HUES48 (cell line): ENCODE data around the gene TSKU.
"Not testable (repeated sequence)": the region's sequence is repeated elsewhere in the genome, so short reads cannot be mapped to it uniquely, and the experiment has no call there.

Source experiments
- H3K27ac ChIP-seq: one replicate; pipeline ENCODE4 v1.7.0; 2013; ENCODE audit warnings: low read depth, low read length, inconsistent platforms
- H3K27me3 ChIP-seq: 2 replicates; pipeline ENCODE4 v1.6.1; 2013; ENCODE audit warnings: mild to moderate bottlenecking, low read length; ENCODE audit not compliant: control insufficient read depth, insufficient read depth
- H3K36me3 ChIP-seq: 2 replicates; pipeline ENCODE4 v1.6.1; 2013; ENCODE audit warnings: low read length; ENCODE audit not compliant: control insufficient read depth, insufficient read depth
- H3K4me1 ChIP-seq: 2 replicates; pipeline ENCODE4 v1.6.1; 2013; ENCODE audit warnings: mild to moderate bottlenecking, low read length; ENCODE audit not compliant: control insufficient read depth, insufficient read depth
- H3K4me3 ChIP-seq: 2 replicates; pipeline ENCODE4 v1.5.1; 2013; ENCODE audit warnings: mild to moderate bottlenecking, low read depth, low read length
- H3K9ac ChIP-seq: 2 replicates; pipeline ENCODE4 v1.6.1; 2013; ENCODE audit warnings: mild to moderate bottlenecking, low read depth, low read length, moderate library complexity
- H3K9me3 ChIP-seq: 2 replicates; pipeline ENCODE4 v1.6.1; 2013; ENCODE audit warnings: low read length; ENCODE audit not compliant: control insufficient read depth, insufficient read depth

Gene TSKU

DNA sequence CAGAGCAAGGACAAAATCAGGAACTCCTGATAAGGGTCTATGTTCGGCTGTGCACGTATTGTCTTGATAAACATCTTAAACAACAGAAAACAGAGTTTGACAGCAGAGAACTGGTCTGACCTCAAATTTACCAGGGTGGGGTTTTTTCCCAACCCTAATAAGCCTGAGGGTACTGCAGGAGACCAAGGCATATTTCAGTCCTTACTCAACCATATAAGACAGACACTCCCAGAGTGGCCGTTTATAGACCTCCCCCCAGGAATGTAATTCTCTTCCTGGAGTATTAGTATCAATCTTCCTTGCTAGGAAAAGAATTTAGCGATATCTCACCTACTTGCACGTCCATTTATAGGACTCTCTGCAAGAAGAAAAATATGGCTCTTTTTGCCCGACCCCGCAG, 32.5 kb downstream of the TSKU start:
- H3K4me3 ChIP-seq, H3K36me3 ChIP-seq, H3K9ac ChIP-seq, H3K27me3 ChIP-seq, H3K4me1 ChIP-seq, H3K27ac ChIP-seq: not testable (repeated sequence)
- H3K9me3 ChIP-seq = peaks cover 25% of the 10 kb centered on the region

DNA sequence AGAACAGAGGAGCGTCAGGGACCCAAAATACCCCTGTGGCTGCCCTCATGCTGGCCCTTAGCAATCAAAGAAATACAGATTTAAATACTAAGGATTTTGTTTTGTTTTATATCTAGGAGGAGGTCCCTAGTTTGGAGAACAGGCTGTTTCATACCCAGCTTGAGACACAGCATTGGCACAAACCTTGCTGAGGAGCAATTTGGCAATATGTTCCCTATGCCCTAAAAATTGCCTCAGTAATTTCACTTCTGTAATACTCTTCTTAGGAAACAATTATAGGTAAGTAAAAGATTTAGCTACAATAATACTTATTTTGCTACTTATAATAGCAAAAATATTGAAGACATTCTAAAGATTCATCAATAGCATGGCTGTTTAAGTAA, 37.0 kb downstream of the TSKU start:
- Histone ChIP-seq H3K4me1 (peaks cover 4% of the 10 kb centered on the region; the same call in 1 of the 2 replicates), H3K9ac (no peak overlapping the region), H3K36me3 (no peaks in the 10 kb centered on the region), H3K9me3 (peaks cover 12% of the 10 kb centered on the region), H3K27me3 (no peaks in the 10 kb centered on the region), H3K4me3 (no peak overlapping the region), H3K27ac (no peak overlapping the region)

DNA sequence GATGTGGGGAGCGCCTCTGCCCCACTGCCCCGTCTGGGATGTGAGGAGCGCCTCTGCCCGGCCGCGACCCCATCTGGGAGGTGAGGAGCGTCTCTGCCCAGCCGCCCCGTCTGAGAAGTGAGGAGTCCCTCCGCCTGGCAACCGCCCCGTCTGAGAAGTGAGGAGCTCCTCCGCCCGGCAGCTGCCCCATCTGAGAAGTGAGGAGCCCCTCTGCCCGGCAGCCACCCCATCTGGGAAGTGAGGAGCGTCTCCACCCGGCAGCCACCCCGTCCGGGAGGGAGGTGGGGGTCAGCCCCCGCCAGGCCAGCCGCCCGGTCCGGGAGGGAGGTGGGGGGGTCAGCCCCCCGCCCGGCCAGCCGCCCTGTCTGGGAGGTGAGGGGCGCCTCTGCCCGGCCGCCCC, 38.2 kb downstream of the TSKU start:
- H3K27ac ChIP-seq, H3K36me3 ChIP-seq, H3K4me1 ChIP-seq, H3K27me3 ChIP-seq, H3K4me3 ChIP-seq, H3K9ac ChIP-seq: not testable (repeated sequence)
- H3K9me3 ChIP-seq = peaks cover 12% of the 10 kb centered on the region

DNA sequence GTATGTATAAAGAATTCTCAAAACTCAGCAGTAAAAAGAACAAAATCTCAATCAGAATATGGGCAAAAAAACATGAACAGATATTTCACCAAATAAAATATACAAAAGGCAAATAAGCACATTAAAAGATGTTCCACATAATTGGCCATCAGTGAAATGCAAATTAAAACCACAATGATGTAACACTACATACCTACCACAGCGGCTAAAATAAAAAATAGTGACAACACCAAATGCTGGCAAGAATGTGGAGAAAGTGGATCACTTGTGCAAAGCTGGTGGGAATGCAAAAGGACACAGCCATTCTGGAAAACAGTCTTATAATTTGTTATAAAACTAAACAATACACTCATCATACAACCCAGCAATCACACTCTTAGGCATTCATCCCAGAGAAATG, 39.2 kb downstream of the TSKU start:
- no peak overlapping the region for H3K4me3 ChIP-seq
- no peaks in the 10 kb centered on the region for H3K36me3 ChIP-seq
- H3K9me3 ChIP-seq = peaks cover 2% of the 10 kb centered on the region
- no peak overlapping the region for H3K27ac ChIP-seq
- H3K27me3 ChIP-seq = no peaks in the 10 kb centered on the region
- H3K4me1 ChIP-seq = peaks cover 4% of the 10 kb centered on the region; the same call in 1 of the 2 replicates
- no peak overlapping the region for H3K9ac ChIP-seq

DNA sequence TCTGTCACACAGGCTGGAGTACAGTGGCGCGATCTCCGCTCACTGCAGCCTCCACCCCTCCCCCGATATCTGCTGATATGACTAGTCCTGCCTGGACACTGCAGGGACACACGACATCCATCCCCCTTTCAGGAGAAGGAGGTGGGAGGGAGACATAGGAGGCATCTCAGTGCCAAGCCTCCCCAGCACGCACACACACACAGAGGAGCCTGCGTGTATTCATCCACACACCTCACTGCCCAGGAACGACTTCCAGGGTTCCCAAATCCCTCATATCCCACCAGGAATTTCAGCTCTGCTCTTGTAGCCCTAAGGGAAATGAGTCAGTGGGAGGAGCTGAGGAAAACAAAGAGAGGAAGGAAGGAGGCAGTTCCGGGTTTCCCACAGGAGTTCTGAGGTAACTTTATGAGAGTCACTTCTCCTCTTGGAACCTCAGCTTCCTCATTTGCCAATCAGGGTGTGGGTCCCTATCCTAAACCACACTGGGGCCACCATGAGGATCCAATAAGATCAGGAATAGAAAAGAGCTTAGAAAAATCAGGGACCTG, 40.4 kb downstream of the TSKU start:
- no peaks in the 10 kb centered on the region; the same call in 1 of the 2 replicates for H3K9me3 ChIP-seq
- no peak overlapping the region for H3K4me3 ChIP-seq
- no peak overlapping the region for H3K9ac ChIP-seq
- peaks cover 4% of the 10 kb centered on the region; the same call in 1 of the 2 replicates for H3K4me1 ChIP-seq
- H3K36me3 ChIP-seq = no peaks in the 10 kb centered on the region
- no peaks in the 10 kb centered on the region for H3K27me3 ChIP-seq
- peak overlapping the region; percentile 36 for H3K27ac ChIP-seq

DNA sequence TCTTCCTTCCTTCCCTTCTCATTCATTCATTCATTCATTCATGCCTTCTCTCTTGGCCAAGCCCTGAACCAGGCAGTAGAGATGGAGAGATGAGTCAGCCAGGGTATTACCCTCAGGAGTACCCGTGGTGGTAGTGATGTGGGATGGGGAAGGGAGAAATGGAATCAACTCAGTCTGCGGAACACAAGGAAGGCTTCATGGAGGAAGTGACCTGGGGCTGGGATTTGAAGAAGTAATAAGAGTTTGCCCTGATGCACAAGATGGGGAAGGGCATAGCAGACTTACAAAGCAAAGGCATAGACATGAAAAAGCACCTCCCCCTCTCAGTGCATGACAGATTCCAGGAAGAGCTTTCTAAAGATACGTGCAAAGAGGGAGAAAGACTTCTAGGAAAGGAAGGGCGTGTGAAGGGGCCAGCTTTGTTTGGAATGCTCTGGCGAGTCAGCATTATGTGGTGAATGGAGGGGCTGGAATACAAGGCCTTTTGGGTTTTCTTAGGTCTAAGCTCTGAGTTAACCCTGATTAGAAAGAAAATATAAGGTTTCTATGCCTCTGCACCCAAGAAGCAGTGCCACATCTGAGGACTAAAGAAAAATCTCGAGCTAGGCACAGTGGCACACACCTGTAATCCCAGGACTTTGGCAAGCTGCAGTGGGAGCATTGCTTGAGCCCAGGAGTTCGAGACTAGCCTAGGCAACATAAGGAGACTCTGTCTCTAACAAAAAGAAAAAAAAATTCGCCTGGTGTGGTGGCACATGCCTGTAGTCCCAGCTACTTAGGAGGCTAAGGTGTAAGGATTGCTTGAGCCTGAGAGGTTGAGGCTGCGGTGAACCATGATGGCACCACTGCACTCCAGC, 41.2 kb downstream of the TSKU start:
- Histone ChIP-seq H3K9ac (no peak overlapping the region), H3K4me1 (peaks cover under 1% of the 10 kb centered on the region; the same call in 1 of the 2 replicates), H3K36me3 (no peaks in the 10 kb centered on the region), H3K4me3 (no peak overlapping the region), H3K27me3 (no peaks in the 10 kb centered on the region), H3K9me3 (no peaks in the 10 kb centered on the region; the same call in 1 of the 2 replicates), H3K27ac (peak overlapping the region; percentile 36)

DNA sequence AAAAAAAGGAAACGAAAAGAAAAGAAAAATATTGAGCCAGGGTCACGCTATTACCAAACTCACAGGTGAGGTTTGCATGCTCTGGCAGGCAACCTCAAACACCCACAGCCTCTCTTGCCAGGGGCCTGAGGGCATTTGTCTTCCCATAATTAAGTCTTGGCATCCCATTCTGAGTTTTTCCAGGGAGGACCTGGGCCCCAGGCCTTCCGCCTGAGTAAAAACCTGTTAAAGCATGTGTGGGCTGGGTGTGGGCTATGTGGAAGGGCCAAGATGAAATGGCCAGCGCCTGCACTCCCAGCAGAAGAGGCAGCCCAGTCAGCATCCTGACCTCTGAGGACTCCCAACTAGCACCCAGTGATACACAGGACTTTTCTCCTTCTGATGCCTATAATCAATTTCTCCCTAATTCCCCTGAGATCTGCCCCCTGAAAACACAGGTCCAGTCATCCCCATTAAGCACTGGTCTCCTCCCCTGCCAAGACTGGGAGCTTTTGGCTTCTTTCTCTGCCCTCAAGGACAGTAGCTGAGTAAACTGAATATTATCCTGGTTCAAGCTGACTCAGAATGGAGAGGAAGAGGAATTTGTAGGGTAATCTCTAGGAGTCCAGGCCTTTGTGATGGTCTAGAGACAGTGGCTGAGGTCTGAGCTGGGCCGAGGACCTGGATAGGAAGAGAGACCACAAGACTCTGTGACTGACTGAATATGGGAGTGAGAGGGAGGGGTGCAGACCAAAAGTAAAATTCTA, 42.0 kb downstream of the TSKU start:
- no peaks in the 10 kb centered on the region for H3K4me1 ChIP-seq
- no peaks in the 10 kb centered on the region for H3K27me3 ChIP-seq
- no peak overlapping the region for H3K27ac ChIP-seq
- no peaks in the 10 kb centered on the region; the same call in 1 of the 2 replicates for H3K9me3 ChIP-seq
- H3K36me3 ChIP-seq = no peaks in the 10 kb centered on the region
- H3K9ac ChIP-seq = no peak overlapping the region
- no peak overlapping the region for H3K4me3 ChIP-seq

DNA sequence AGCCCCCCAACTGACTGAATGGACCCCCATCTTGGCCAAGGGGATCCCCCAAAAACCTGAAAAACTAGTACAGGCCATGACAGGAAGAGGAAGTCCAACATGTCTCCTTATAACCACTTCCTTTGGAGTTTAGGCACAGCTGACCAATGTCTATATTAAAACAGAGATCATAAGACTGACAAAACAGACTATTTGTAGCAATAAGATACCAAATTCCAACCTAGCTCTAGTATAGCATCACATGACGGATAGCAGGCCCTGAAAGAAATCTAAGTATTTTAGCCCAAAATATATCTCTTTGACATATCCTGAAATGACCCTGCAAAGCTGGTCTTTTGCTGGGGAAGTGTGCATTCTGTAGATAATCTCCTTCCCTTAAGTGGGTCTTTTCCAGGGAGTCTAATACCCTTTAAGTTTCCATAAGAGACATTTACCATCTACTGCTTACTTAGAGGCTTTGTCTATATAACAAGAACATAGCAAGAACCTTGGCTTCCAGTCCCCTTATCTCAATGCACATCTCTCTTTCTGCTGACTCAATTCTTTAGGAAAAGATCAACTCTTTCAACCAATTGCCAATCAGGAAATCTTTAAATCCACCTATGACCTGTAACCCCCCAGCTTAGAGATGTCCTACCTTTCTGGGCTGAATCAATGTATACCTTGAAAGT, 42.7 kb downstream of the TSKU start:
- Histone ChIP-seq H3K27me3 (no peaks in the 10 kb centered on the region), H3K4me3 (no peak overlapping the region), H3K4me1 (no peaks in the 10 kb centered on the region), H3K36me3 (no peaks in the 10 kb centered on the region), H3K9me3 (no peaks in the 10 kb centered on the region), H3K27ac (no peak overlapping the region), H3K9ac (no peak overlapping the region)

DNA sequence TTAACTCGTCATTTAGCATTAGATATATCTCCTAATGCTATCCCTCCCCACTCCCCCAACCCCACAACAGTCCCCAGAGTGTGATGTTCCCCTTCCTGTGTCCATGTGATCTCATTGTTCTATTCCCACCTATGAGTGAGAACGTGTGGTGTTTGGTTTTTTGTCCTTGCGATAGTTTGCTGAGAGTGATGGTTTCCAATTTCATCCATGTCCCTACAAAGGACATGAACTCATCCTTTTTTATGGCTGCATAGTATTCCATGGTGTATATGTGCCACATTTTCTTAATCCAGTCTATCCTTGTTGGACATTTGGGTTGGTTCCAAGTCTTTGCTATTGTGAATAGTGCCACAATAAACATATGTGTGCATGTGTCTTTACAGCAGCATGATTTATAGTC, 43.4 kb downstream of the TSKU start:
- H3K9ac ChIP-seq, H3K27me3 ChIP-seq, H3K36me3 ChIP-seq, H3K4me3 ChIP-seq, H3K9me3 ChIP-seq, H3K27ac ChIP-seq, H3K4me1 ChIP-seq: not testable (repeated sequence)

DNA sequence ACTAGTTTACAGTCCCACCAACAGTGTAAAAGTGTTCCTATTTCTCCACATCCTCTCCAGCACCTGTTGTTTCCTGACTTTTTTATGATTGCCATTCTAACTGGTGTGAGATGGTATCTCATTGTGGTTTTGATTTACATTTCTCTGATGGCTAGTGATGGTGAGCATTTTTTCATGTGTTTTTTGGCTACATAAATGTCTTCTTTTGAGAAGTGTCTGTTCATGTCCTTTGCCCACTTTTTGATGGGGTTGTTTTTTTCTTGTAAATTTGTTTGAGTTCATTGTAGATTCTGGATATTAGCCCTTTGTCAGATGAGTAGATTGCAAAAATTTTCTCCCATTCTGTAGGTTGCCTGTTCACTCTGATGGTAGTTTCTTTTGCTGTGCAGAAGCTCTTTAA, 43.8 kb downstream of the TSKU start:
- not testable (repeated sequence) for H3K36me3 ChIP-seq, H3K9ac ChIP-seq, H3K27ac ChIP-seq, H3K4me1 ChIP-seq, H3K9me3 ChIP-seq, H3K27me3 ChIP-seq, H3K4me3 ChIP-seq
